ENCODE measurements around the gene TUBB3.
A peak's percentile ranks its signal among the peaks of the same experiment; 100 is the strongest.

Gene TUBB3

DNA sequence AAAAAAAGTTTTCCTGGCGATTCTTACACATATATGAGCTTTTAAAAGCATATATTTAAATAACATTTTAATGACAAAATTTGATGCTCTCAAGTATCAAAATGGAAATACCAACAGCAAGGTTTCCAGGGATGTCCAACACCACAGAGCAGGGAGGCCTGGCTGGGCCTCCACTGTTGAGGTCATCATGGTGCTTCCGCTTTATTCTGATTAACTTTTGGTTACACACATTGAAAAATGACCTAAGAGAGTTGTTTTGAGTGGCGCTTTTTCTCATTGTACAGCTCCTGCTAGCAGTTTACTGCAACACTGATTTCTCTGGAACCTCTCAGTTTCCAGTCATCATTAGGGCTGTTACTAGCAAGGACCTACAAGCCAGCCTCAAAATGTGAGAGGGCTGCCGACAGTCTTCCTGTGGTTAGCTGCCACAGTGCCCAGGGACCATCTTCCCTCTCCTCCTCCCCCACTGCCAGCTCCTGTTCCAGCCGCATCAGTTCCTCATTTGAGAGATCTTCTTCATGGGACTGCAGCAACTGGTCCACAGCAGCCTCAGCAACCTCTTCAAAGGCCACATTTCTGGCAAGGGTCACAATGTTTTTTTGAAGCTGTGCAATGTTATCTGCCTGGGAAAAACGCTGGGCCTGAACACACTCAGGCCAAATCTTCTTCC is 46.7 kb downstream of the TUBB3 start:
- DNase-seq: no peak

- DNase-seq: no peak
Observed at GRCh38 chr16:89971495-89972243, 48.5 kb downstream of the TUBB3 start.

DNA sequence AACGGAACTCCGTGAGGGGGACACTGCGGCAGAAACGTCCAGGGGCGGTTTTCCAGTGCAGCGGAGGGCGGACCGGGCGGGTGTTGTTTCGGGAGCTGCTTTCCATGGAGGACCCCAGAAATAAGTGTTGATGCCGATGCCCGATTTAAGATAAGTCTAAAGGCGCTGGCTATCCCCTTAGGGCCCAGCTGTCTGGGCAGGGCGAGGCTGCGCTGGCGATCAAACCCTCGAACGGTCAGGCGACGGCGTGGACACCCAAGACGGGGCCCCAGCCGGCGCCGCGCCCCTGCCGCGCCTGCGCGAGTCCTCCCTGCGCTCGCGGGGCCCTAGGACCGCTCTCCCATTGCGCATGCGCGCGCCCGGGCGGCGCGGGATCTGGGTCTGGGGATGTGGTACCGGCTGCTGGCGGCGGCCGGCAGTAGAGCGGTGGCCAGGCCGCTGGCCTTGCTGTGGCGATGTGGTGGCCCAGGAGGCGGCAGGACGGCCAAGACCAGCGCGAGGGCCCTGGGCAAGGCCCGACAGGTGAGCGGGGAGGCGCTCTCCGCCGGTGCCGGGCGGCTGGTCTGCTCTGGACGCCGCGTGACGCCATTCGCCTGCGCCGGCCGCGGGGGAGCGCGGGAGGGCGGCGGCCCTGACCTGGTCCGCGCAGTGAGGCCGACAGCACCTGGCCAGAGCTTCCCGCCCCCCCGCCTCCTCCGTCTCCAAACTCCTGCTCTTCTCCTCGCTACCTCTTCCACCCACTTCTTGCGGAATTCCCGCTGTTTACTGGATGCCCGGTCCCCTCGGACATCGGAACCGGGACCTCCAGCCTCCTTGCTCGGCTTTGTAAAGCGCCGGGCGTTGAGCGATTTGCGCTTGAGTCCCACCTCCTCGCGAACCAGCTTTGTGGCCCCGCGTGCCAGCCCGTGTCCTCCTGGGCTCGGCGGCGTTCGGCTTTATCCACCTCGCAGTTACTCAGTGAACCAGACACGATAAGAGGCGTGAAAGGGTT is 49.4 kb downstream of the TUBB3 start:
- DNase-seq: peak; percentile 94

DNA sequence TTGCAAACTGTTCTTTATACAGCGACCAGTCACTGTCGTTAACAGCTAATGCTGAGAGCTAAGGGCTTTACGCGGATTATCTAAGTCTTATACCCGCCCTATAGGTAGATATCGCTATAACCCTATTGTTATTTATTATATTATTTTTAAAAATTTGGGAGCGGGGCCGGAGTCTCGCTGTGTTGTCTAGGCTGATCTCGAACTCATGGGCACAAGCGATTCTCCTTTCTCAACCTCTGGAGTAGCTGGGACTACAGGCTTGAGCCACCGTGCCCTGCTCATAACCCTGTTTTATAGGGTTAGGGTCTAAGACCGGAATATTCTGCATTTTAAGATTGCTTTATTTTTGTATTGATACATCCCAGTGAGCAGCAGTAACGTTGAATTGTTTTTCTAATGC is 50.1 kb downstream of the TUBB3 start:
- DNase-seq: no peak

GRCh38 chr16:89973654-89974335 is 50.7 kb downstream of the TUBB3 start:
- no peak for DNase-seq

DNA sequence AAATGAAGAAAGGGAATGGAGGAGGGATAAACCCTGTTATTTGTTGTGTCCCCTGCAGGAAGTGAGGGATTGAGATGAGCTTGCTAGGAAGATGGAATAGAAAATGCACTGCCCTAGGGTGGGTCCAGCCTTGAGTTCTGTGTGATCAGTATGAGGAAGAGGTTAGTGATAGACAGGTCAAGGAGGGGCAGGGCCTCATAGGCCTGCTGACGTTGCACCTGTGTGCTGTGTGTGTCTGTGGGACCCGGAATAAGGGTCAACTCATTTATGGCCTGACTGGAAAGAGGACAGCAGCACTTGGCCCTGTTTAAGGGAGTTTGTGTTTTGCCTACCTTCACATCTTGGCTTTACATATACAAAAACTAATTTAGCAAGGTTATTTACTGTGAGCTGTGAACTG is 51.7 kb downstream of the TUBB3 start:
- no peak for DNase-seq

DNA sequence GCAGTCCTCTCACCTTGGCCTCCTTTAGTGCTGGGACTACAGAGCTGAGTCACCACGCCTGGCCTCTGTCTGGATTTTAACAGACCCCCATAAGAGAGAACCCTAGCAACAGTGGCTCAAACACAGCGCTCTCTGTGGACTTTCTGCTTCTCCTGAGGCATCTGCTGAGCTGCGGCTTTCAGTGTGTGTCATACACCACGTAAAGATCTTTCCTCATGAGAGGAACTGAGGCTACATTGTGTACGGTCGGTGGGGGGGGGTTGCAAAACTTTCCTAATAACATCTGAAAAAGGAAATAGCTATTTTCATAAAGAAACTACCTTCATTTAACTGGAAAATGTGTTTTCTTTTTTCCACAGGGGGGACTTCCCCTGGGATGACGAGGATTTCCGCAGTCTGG is 58.3 kb downstream of the TUBB3 start:
- no peak for DNase-seq

GRCh38 chr16:89982318-89982717 is 59.2 kb downstream of the TUBB3 start:
- no peak for DNase-seq

- no peak for DNase-seq
Observed at GRCh38 chr16:89983536-89983935, 60.4 kb downstream of the TUBB3 start.

- DNase-seq: no peak
Observed at GRCh38 chr16:89984216-89984615, 61.1 kb downstream of the TUBB3 start.

DNA sequence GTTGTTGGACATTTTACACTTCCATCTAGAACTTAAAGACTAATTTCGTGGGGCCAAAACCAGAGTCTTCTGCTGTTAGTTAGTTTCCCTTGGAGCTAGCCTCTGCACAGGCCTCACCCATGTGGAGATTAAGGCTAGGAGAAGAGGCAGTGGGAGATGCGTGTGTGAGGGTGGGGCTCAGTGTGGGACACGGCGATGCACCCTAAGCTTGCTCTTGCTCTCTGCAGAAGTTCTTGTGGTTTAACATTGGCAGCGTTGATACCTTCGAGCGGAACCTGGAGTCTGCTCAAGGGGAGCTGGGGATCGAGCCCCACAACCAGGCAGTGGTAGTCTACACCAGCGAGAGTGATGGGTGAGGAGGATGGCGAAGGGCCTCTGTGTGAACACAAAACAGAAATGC is 62.1 kb downstream of the TUBB3 start:
- DNase-seq: no peak

Data from femur (tissue), 1 donor.